GM19463 (cell line): ENCODE data around the gene NACC2.

Source experiments
- ATAC-seq: cut with Tn5 transposase; IDR thresholded peaks from one replicate; pipeline ENCODE4 v1.9.1; 2021; ENCODE audit warnings: mild to moderate bottlenecking, moderate library complexity; ENCODE audit not compliant: unreplicated experiment

Gene NACC2

DNA sequence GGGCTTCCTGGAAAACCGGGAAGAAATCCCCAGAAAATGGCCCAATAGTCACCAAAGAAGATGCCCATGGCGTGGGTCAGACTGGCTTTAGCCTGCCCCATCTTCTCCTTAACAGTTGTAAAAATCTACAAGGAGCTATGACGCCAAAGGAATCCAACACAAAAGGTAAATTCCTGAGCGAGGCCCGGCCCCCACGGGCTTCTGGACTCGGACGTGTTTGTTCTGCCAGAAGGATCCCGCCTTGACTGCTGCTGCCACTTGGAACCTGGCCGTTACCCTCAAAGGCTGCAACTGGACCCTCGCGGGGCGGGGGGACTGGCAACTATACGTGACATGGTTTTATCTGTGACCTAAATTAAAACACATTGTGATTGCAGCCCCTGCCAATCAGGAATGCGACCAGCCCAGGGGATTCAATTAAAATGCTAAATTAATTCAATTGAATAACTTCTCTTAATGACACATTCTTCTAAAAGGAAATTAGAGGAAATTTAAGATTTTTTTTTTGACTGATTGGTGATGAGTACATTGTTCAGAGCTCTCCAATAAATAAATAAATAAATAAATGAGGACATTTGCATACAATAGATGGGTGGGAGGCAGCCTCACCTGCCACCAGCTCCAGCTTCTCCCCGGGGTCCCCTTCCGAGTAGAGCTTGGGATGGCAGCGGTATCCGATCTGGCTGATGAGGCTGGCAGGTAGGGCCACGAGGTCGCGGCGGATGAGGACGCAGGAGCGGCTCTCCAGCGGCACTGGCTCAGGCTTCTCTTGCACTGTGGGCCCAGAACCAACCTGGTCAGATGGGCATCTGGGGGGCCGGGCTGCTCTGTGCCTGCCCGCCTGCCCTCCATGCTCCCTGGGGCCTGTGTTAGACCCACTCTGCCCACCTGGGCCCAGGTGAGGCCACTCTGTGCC, 79.2 kb downstream of the NACC2 start:
- ATAC-seq: no peak

- no peak for ATAC-seq
Observed at GRCh38 chr9:136014924-136015633, 80.0 kb downstream of the NACC2 start.

DNA sequence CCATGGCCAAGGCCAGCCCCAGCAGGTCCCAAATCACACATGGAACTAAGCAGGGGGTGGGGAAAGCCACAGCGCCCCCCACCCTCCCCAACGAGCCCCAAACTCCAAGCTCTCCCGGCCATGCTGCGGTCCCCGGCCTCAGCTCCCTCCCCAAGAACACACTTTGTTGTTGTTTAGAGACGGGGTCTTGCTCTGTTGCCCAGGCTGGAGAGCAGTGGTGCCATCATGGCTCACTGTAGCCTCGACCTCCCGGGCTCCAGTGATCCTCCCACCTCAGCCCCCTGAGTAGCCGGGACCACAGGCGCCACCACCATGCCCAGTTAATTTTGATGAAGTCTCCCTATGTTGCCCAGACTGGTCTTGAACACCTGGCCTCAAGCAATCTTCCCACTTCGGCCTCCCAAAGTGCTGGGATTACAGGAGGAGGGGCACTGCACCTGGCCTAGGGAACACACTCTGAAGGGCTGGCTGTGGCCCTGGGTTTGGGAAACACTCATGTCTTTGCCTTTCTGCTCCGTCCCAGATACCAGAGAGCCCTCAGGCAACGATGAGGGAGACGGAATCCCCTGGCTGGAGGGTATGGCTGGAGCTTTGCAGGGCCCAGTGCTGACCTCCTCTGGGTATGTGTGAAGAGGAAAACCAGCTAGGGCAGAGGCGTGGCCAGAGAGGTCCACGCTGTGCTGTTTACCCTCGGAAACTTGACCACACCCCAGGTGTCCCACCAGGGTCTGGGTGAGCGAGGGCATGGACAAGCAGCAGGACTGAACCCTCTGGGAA, 80.8 kb downstream of the NACC2 start:
- ATAC-seq: no peak

DNA sequence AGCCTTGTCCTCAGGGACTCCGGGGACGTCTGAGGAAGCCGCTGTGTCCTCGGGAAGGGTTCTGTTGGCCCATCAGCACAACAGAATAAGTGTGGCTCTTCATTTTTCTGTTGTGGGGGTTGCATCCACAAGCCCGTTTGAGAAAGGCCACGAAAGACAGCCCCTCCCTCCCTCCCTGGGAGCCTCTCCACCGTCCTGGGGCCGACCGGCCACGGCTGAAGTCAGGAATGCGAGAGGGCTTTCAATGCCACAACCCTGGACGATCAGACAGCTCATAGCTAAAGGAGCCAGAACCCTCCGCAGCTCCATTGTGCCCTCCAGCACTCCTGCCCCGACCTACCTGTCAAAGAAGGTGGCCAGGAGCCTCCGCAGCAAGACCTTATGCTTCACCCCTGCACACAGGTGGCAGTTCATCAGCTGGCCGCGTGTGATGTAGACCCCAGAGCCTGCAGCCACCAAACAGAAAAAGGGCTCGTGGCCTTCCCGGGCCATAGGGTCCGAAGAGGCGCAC, 81.5 kb downstream of the NACC2 start:
- no peak for ATAC-seq

- no peak for ATAC-seq
Observed at GRCh38 chr9:136013116-136013515, 82.0 kb downstream of the NACC2 start.

DNA sequence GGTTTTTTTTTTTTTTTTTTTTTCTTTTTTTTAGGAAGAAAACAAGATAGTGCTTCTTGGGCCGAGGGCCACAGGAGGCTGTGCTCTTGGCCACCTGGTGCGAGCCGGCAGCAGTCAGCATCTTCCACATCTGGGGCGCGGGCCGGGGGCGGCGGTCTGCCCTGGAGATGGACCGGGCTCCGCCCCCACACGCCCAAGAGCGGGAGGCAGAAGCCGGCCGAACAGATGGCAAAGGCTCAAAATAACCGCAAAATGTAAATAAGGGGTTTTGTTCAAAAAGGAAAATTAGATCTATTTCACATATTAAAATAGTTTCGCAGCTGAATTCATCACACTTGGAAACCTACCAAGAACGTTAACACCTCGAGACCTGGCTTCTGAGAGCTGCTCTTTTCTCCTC, 82.4 kb downstream of the NACC2 start:
- no peak for ATAC-seq

- ATAC-seq: no peak
Observed at GRCh38 chr9:136011703-136012496, 83.2 kb downstream of the NACC2 start.

GRCh38 chr9:136011376-136011702, 83.8 kb downstream of the NACC2 start:
- ATAC-seq: no peak

DNA sequence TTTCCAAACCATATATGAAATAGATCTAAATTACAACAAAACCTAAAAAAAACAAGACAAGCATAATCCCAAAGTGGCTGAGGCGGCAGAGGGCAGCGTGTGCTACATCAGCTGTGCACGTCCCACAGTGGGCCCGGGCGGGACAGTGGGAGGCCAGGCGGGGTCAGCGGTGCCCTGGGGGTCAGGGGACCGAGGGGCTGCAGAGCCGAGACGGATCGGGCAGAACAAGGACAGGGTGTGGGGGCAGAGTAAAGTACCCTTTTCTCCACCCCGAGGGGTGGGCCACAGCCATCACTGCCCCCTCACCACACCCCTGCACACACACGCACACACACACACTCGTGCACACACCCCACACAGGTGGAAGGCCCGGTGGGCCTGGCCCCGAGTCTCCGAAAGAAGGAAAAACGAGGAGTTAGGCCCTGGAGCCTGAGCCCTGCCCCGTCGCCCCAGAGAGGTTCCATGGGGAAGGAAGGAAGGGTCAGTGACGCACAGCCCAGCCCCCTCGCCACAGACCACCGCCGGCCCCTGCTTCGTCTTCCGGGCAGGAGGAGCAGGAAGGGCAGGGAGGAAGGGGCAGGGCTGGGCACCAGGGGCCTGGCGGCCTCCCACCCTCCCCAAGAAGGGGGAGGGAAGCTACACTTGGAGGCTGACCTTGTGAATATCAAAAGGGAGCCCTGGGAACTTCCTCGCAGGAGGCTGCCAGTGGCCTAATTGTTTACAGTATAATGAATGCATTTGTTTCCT, 84.3 kb downstream of the NACC2 start:
- no peak for ATAC-seq

DNA sequence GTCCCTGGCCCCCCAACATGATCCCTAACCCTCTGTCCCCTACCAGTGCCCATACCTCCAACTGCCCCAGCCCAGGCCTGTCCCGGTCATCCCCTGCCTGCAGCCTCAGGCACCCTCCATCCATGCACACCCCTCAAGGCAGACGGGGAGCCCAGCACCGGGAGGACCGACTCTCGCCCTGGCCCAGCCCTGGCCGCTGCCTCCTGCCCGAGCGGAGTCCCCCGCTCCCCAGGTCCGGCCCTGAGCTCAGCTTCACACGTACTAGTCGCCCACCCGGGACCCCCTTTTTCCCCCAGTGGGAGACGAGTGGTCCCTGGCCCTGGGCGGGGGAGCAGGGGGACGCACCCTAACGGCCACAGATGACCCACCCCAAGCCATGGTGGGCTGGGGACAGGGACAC, 84.9 kb downstream of the NACC2 start:
- no peak for ATAC-seq

DNA sequence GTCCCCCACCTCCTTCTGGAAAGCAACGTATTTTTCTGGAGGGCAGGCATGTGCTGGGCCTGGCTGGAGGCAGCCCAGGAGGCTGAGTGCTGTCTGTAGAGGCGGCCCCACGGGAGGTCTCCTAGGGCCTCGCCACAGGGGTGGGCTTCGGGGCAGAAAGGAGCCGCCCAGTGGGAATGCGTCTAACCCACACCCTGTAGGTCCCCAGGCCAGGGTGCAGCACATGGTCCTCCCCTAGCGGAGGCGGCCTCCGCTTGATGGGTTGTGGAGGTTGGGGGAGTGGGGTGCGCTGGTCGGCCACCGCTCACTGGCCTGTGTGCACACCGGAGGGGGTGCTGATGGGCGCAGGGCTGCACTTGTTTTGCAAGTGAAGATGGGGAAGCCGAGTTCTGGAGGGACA, 85.6 kb downstream of the NACC2 start:
- ATAC-seq: no peak

- ATAC-seq: no peak
Observed at GRCh38 chr9:136008693-136008997, 86.4 kb downstream of the NACC2 start.

DNA sequence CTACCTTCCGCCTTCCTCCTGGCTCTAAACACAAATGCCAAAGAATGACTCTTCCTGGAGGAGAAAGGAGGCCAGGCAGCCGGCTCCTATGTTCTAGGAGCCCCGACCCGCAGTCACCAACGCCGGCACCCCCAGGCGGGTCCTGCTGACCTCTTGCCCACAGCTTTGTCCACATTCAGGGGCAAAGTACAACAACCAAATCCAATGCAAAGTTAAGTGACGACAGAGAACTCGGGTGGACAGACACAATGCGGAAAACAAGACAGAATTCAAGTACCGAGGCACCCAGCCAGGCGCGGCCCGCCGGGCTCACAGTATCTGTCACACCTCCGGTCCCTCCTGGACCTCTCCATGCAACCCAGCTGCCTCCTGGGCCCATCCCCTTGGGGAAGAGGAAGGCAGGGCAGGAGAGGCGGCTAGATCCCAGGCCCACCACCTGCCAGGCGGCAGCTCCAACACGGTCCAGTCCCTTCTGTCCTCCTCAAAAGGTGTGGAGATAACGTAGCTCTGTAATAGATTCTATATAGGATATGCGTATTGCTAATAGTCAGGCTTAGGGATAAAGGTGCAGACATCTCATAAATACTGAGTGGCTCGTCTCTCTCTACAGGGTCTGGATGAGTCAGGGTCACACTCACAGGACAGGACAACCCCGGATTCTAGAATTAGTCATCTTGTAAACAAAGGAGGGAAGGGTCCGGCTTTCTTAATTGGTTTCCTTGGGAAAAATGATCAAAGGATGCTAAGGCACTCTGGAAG, 87.0 kb downstream of the NACC2 start:
- no peak for ATAC-seq

DNA sequence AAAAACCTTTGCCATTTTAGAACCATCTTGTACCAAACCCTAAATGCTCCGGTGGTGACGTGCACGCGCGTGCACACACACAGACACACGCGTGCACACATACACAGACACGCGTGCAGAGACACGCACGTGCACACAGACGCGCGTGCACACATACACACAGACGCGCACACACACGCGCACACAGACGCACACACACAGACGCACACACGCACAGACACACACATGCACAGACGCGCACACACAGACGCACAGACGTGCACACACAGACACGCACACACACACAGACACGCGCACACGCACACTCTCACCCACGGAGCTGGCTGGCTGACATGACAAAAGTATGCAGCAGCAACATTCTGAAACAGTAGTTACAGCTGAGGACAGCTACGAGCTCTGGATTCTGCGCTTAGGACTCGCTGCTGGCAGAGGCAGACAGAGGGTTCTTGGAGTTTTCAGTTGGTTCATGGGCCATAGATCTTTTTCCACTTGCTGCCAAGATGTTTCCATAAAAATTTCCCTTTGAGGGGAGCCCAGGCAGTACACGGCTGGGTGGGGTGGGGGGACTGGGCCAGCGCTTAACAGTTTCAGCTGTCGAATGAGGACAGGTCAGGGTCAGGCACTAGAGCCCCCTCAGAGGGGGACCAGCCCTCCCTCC, 87.7 kb downstream of the NACC2 start:
- no peak for ATAC-seq

GRCh38 chr9:136006169-136006568, 88.9 kb downstream of the NACC2 start:
- ATAC-seq: no peak

DNA sequence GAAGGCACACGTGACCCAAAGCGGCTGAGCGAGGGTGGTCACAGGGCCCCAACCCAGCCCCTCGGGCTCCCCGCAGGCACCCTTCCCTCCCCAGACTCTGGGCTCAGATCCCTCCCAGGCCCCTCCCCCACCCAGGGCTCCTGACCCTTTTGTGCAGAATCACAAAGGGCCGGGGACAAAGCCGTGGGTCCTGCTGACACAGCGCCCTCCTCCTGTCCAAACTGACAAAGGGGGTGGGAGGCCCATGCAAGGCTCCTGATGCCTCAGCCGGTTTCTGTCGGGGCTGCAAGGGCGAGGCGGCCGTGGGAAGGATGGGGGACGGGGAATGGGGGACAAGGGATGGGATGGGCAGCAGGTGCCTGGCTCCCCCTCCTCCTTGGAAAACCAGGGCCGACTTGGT, 90.4 kb downstream of the NACC2 start:
- no peak for ATAC-seq

DNA sequence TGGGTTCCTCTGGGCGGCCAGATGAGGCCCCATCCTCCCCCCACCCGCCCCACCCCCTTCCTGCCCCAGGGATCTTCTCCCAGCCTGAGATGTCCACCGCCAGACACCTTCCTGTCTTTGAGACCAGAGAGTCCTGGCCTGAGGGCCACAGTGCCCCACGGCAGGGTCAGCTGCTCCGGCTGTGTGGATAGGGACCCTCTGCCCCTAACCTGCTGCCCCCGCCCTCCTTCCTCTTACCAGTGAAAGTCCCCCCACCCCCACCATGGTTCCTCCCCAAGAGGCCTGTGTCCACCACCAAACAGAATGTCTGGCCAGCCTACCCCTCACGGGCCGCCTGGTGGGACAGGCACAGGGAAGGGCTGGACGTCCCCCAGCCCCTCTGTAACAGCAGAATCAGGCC, 90.9 kb downstream of the NACC2 start:
- no peak for ATAC-seq

- no peak for ATAC-seq
Observed at GRCh38 chr9:136003411-136004218, 91.5 kb downstream of the NACC2 start.
